ENCODE data around the gene TDP2.

- TF ChIP-seq, protein P1, sequence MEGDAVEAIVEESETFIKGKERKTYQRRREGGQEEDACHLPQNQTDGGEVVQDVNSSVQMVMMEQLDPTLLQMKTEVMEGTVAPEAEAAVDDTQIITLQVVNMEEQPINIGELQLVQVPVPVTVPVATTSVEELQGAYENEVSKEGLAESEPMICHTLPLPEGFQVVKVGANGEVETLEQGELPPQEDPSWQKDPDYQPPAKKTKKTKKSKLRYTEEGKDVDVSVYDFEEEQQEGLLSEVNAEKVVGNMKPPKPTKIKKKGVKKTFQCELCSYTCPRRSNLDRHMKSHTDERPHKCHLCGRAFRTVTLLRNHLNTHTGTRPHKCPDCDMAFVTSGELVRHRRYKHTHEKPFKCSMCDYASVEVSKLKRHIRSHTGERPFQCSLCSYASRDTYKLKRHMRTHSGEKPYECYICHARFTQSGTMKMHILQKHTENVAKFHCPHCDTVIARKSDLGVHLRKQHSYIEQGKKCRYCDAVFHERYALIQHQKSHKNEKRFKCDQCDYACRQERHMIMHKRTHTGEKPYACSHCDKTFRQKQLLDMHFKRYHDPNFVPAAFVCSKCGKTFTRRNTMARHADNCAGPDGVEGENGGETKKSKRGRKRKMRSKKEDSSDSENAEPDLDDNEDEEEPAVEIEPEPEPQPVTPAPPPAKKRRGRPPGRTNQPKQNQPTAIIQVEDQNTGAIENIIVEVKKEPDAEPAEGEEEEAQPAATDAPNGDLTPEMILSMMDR (IDR thresholded peaks at IDR 0.05; ENCODE audit: poor library complexity, severe bottlenecking), result no peak
- no peak for TF ChIP-seq EP300 (conservative IDR thresholded peaks at IDR 0.05; ENCODE audit: poor library complexity, severe bottlenecking)
- TF ChIP-seq, protein P2, sequence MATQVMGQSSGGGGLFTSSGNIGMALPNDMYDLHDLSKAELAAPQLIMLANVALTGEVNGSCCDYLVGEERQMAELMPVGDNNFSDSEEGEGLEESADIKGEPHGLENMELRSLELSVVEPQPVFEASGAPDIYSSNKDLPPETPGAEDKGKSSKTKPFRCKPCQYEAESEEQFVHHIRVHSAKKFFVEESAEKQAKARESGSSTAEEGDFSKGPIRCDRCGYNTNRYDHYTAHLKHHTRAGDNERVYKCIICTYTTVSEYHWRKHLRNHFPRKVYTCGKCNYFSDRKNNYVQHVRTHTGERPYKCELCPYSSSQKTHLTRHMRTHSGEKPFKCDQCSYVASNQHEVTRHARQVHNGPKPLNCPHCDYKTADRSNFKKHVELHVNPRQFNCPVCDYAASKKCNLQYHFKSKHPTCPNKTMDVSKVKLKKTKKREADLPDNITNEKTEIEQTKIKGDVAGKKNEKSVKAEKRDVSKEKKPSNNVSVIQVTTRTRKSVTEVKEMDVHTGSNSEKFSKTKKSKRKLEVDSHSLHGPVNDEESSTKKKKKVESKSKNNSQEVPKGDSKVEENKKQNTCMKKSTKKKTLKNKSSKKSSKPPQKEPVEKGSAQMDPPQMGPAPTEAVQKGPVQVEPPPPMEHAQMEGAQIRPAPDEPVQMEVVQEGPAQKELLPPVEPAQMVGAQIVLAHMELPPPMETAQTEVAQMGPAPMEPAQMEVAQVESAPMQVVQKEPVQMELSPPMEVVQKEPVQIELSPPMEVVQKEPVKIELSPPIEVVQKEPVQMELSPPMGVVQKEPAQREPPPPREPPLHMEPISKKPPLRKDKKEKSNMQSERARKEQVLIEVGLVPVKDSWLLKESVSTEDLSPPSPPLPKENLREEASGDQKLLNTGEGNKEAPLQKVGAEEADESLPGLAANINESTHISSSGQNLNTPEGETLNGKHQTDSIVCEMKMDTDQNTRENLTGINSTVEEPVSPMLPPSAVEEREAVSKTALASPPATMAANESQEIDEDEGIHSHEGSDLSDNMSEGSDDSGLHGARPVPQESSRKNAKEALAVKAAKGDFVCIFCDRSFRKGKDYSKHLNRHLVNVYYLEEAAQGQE (IDR thresholded peaks at IDR 0.05; ENCODE audit: borderline replicate concordance), result no peak
- TF ChIP-seq EZH2 (IDR thresholded peaks at IDR 0.05; ENCODE audit: borderline replicate concordance, insufficient read depth, low read length, poor library complexity, severe bottlenecking), result no peak
- no peak for TF ChIP-seq SMC3 (conservative IDR thresholded peaks at IDR 0.05; ENCODE audit: poor library complexity)
- TF ChIP-seq POLR2AphosphoS5 (IDR thresholded peaks at IDR 0.05), result no peak
- no peak for TF ChIP-seq MXI1 (conservative IDR thresholded peaks at IDR 0.05; ENCODE audit: poor library complexity, severe bottlenecking)
- TF ChIP-seq RAD21 (conservative IDR thresholded peaks at IDR 0.05), result no peak
Observed at GRCh38 chr6:24664046-24664987, 2.4 kb downstream of the TDP2 start.

All from neural cell (in vitro differentiated cells).